Ishikawa (cell line): ENCODE measurements around the gene MESD.

Experiments
- CEBPB ChIP-seq: IDR thresholded peaks from 2 replicates; pipeline ENCODE4 v1.6.1; 2012
- CREB1 ChIP-seq: IDR thresholded peaks from 2 replicates; pipeline ENCODE4 v1.6.1; 2012; ENCODE audit warnings: low read depth
- EGR1 ChIP-seq: IDR thresholded peaks from 2 replicates; pipeline ENCODE4 v1.6.1; 2012
- EP300 ChIP-seq: IDR thresholded peaks from 2 replicates; pipeline ENCODE4 v1.6.1; 2012; ENCODE audit warnings: borderline replicate concordance
- FOXM1 ChIP-seq: IDR thresholded peaks from 2 replicates; pipeline ENCODE4 v1.6.1; 2012; ENCODE audit warnings: low read depth, borderline replicate concordance
- MAX ChIP-seq: IDR thresholded peaks from 2 replicates; pipeline ENCODE4 v1.6.1; 2012
- NFIC ChIP-seq: IDR thresholded peaks from 2 replicates; pipeline ENCODE4 v1.6.1; 2012
- RAD21 ChIP-seq: IDR thresholded peaks from 2 replicates; pipeline ENCODE4 v1.6.1; 2012; ENCODE audit warnings: low read depth
- TAF1 ChIP-seq: IDR thresholded peaks from 2 replicates; pipeline ENCODE4 v1.6.1; 2012; ENCODE audit warnings: low read depth, mild to moderate bottlenecking
- TCF12 ChIP-seq: IDR thresholded peaks from 2 replicates; pipeline ENCODE4 v1.6.1; 2012; ENCODE audit warnings: low read depth
- TEAD4 ChIP-seq: IDR thresholded peaks from 2 replicates; pipeline ENCODE4 v1.6.1; 2012
- USF1 ChIP-seq: IDR thresholded peaks from 2 replicates; pipeline ENCODE4 v1.6.1; 2012
- YY1 ChIP-seq: IDR thresholded peaks from 2 replicates; pipeline ENCODE4 v1.6.1; 2012; ENCODE audit warnings: low read depth
- ZBTB7A ChIP-seq: IDR thresholded peaks from 2 replicates; pipeline ENCODE4 v1.6.1; 2012; ENCODE audit warnings: low read depth
- TF ChIP-seq, protein P1 (sequence below): IDR thresholded peaks from 2 replicates; pipeline ENCODE4 v1.6.1; 2012; ENCODE audit warnings: low read depth, mild to moderate bottlenecking

The MESD gene

GRCh38 chr15:80985981-80986380 is 3.6 kb downstream of the MESD start:
- TF ChIP-seq EP300 (no peak), TAF1 (no peak), ZBTB7A (no peak), RAD21 (no peak), NFIC (no peak), USF1 (no peak), MAX (no peak), TCF12 (no peak), EGR1 (no peak), TEAD4 (no peak), CREB1 (no peak), FOXM1 (no peak), CEBPB (no peak), YY1 (no peak)
- TF ChIP-seq, protein P1, sequence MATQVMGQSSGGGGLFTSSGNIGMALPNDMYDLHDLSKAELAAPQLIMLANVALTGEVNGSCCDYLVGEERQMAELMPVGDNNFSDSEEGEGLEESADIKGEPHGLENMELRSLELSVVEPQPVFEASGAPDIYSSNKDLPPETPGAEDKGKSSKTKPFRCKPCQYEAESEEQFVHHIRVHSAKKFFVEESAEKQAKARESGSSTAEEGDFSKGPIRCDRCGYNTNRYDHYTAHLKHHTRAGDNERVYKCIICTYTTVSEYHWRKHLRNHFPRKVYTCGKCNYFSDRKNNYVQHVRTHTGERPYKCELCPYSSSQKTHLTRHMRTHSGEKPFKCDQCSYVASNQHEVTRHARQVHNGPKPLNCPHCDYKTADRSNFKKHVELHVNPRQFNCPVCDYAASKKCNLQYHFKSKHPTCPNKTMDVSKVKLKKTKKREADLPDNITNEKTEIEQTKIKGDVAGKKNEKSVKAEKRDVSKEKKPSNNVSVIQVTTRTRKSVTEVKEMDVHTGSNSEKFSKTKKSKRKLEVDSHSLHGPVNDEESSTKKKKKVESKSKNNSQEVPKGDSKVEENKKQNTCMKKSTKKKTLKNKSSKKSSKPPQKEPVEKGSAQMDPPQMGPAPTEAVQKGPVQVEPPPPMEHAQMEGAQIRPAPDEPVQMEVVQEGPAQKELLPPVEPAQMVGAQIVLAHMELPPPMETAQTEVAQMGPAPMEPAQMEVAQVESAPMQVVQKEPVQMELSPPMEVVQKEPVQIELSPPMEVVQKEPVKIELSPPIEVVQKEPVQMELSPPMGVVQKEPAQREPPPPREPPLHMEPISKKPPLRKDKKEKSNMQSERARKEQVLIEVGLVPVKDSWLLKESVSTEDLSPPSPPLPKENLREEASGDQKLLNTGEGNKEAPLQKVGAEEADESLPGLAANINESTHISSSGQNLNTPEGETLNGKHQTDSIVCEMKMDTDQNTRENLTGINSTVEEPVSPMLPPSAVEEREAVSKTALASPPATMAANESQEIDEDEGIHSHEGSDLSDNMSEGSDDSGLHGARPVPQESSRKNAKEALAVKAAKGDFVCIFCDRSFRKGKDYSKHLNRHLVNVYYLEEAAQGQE, result no peak

DNA sequence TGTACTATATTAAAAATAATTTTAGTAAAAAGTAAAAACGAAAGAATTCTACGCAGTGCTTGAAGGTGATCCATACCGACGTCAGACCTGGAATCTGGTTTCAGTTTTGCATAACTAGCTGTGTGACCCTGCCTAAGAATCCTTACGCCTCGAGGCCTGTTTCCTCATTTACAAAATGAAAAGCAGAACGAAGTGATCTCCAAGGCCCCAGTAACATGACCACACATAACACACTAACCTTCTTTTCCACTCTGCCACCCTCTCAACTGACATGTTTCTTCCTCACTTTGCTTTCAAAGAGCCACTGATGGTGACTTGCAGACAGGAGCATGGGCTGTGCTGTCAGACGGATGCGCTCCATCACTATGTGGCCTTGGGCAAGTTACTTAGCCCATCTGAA is 4.8 kb downstream of the MESD start:
- TF ChIP-seq EGR1, result no peak
- no peak for TF ChIP-seq TEAD4
- no peak for TF ChIP-seq ZBTB7A
- TF ChIP-seq FOXM1, result no peak
- TF ChIP-seq EP300, result no peak
- TF ChIP-seq, protein P1, result no peak
- TF ChIP-seq TCF12, result no peak

GRCh38 chr15:80982839-80983238 is 6.8 kb downstream of the MESD start:
- no peak for TF ChIP-seq TCF12
- TF ChIP-seq ZBTB7A, result no peak
- TF ChIP-seq YY1, result no peak
- TF ChIP-seq TAF1, result no peak
- no peak for TF ChIP-seq RAD21
- no peak for TF ChIP-seq USF1
- TF ChIP-seq EP300, result no peak
- TF ChIP-seq FOXM1, result no peak
- TF ChIP-seq EGR1, result no peak
- TF ChIP-seq TEAD4, result no peak
- TF ChIP-seq, protein P1, result no peak
- TF ChIP-seq CEBPB, result no peak
- no peak for TF ChIP-seq CREB1
- no peak for TF ChIP-seq NFIC
- no peak for TF ChIP-seq MAX

DNA sequence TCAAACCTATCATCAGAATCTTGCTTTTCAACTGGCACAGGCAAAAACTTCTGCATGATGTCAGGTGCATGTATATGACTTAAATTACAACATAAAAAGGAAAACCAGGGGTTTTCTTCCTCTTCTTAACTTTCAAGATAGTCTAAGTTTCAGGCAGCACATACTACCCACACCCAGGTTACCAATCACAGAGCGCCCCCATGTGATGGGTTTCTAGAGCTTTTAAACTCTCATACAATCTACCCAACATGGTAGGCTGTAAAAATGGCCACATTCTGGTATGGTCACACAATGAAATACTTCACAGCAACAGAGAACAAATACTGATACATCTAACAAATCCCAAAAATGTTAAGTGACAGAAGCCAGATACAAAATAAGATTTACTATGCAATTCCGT is 7.4 kb downstream of the MESD start:
- TF ChIP-seq TEAD4, result no peak
- TF ChIP-seq RAD21, result peak; percentile 13; the same call in 1 of the 2 replicates

DNA sequence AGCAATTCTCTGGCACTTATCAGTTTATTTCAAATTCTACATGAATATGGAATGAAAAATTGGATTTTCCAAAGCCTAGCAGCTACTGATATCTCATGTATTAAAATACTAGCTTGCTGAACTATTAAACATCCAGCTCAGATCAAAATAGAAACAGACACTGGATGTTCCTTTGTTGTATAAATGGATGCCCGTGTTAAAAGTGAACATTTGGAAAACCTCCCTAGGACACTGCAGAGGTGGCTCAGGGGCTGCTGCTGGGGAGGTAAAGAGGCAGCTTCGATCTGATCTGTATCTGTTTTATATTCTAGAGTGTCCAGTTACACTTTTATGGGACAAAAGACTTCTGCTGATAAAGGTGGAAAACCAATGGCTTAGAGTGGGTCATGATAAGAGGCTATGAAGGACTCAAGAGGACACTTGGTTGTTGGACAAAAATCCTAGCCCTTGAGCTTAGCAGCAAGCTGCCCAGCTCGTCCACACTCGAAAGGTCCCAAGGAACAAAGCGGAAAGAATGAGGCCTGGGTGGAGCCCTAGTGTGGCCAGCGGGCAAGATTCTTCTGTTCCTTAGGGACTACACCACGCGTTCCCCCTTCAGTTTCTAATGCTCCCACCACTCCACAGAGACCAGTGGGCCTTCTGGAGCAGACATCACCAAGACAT is 9.9 kb downstream of the MESD start:
- TF ChIP-seq TAF1 (no peak), MAX (no peak), FOXM1 (no peak), RAD21 (no peak), EGR1 (no peak), EP300 (no peak), USF1 (no peak), TCF12 (no peak), YY1 (no peak), CEBPB (no peak), CREB1 (no peak), TEAD4 (no peak), ZBTB7A (no peak), NFIC (no peak)
- TF ChIP-seq, protein P1, result no peak
